Hepatocyte (in vitro differentiated cells): ENCODE data around the gene LRCH1.

Experiments
- CTCF ChIP-seq: fragments of 200-600 bp; sonication (generic); IDR thresholded peaks from 2 replicates; pipeline ENCODE4 v1.5.1; 2016; ENCODE audit warnings: antibody characterized with exemption, mild to moderate bottlenecking; ENCODE audit not compliant: poor library complexity
- EZH2 ChIP-seq: fragments of 200-600 bp; sonication (generic); IDR thresholded peaks from 2 replicates; pipeline ENCODE4 v1.6.1; 2016; ENCODE audit warnings: antibody characterized with exemption, mild to moderate bottlenecking, borderline replicate concordance

GRCh38 chr13:46684287-46685001, 131.5 kb downstream of the LRCH1 start:
- TF ChIP-seq EZH2 (no peak), CTCF (no peak)
